Stimulated activated CD8-positive, alpha-beta memory T cell treated with anti-CD3 and anti-CD28 coated beads, Interleukin-7, amount 100 ng/mL, for 24 hours (primary cell): ENCODE results near the gene MSRB2.
"Not testable (repeated sequence)": the region's sequence is repeated elsewhere in the genome, so short reads cannot be mapped to it uniquely, and the experiment has no call there.

ENCODE experiments used
- DNase-seq: peaks from one replicate; pipeline ENCODE4 v3.0.0-alpha.2; 2020; ENCODE audit warnings: low read depth

The MSRB2 gene

DNA sequence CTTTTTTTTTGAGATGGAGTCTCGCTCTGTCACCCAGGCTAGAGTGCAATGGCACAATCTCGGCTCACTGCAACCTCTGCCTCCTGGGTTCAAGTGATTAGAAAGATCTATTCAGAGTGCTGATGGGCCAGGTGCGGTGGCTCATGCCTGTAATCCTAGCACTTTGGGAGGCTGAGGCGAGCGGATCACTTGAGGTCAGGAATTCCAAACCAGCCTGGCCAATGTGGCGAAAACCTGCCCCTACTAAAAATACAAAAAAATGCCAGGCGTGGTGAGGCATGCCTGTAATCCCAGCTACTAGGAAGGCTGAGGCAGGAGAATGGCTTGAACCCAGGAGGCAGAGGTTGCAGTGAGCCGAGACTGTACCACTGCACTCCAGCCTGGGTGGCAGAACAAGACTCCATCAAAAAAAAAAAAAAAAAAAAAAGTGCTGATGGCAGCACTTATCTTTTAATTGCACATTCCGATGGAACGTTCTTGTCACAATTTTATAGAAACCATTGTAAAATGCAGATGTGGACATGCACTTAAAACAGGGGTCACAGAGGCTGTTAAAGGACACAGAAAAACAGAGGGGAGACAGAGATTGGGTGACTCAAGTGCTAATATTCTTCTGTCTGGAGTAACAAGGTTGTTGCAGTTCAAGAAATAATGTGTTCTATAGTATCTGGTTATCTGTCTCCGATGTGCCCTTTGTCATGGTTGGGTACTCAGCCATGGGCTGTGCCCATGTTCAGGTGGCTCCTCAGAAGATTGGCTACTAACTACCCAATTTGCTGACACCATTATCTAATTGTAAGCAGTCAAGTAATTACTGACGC is 25.1 kb upstream of the MSRB2 start:
- DNase-seq: not testable (repeated sequence)

DNA sequence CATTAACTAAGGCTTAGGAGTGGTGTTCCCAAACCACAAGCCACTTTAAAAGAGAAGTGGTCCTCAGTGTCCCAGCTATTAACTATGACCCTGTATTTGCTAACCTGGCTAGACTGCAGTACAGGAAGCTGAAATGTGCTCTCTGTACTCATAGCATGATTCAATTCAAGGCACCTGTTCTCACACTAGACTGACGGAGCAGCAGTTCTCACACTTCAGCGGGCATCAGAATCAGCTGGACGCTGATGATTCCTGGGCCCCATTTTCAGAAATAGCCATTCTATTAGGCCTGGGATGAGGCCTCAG is 24.5 kb upstream of the MSRB2 start:
- no peak for DNase-seq

DNA sequence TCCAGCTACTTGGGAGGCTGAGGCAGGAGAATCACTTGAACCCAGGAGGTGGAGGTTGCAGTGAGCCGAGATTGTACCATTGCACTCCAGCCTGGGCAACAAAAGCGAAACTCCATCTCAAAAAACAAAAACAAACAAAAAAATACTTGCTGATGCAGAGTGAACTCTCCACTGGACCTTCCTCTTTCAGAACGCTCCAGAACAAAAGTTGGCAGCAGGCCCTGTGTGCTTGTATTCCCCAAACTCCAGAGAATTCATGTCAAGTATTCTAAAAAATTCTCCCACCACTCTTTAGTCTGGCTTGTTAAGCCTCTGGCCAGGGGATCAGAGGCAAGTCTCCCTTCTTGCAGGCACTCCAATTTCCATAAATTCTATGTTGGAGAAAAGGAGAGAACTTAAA is 22.8 kb upstream of the MSRB2 start:
- DNase-seq: not testable (repeated sequence)

DNA sequence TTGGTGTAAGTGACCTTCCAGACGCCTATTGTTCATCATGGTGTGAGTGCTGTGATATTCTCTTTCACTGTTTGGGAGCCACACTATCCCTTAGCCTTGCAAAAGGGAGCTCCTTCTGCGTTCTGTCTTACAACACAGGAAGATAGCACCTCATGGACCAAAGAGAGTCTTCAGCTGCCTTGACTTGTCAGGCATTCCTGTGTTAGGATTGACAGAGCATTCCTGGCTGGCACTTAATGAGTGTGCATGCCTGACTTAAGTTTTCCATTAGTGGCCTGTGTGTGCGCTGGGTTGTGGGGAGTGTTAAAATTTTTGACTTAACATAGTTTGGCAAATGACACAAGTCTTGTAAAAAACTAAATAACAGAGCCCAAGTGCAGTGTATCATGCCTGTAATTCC is 21.9 kb upstream of the MSRB2 start:
- no peak for DNase-seq

DNA sequence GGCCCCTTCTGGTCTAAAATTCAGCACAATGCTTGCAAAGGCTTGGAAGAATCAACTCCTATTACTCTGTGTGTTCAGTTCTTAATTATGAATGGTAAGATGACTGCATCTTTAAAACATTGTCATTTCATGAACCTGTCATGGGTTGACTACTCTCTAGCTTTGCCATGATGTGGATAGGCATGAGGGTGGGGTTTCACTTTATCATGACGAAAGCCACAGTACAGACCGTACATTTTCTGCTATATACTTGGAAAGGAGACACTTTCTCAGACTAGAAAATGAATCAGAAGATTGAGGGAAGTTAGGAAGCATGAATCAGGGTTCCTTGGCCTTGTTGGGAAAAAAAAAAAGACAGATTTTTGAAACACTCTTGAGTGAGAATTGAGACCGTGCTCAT is 19.7 kb upstream of the MSRB2 start:
- DNase-seq: no peak

DNA sequence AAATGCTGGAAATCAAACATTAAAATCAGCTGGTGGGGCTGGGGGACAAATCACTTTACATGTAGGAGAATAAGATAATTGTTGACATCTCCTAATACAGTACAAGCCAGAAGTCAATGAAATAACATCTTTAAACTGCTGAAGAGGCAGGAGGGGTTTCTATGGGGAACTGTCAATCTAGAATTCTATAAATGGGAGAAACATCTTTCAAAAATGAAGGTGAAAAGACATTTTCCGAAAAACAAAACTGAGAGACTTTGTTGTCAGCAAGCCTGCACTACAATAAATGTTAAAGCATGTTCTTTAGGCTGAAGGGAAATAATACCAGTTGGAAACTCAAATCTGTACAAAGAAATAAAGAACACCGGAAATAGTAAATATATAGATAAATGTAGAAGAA is 17.3 kb upstream of the MSRB2 start:
- DNase-seq: no peak

DNA sequence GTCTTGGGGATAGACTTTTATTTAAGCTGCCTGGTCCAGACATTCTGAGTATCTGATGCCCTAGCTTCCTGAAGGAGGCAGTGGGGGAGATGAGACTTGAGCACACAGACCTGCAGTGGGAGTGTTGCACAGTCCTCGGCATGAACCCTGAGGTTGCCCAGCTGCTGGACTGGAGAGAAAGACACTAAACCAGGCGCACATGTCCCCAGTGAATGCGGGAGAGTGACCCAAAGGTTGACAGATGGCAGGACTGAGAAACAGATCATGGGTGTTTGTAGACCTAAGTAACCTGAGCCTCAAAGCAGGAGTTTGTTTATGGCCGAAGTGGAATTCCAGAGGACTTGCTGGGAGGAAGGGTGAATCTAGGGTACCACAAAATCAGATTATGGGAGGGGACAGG is 15.7 kb upstream of the MSRB2 start:
- DNase-seq: no peak

DNA sequence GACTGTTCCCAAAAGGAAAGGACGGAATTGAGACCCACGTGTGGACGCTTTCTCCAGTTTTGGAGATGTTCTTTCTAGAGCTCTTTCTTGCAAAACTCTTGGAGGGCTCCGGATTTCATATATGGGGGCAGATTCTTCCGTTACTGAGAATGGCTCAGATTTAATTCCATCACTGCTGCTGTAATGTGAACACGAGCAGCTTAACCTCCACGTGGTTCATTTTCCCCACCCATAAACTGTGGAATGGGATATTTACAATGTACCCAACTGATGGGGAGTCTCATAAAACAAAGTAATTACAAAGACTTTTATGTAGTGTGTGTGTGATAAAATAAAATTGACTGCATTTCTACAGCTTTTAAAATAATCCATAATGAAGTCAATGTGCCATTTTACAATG is 15.1 kb upstream of the MSRB2 start:
- DNase-seq: no peak

DNA sequence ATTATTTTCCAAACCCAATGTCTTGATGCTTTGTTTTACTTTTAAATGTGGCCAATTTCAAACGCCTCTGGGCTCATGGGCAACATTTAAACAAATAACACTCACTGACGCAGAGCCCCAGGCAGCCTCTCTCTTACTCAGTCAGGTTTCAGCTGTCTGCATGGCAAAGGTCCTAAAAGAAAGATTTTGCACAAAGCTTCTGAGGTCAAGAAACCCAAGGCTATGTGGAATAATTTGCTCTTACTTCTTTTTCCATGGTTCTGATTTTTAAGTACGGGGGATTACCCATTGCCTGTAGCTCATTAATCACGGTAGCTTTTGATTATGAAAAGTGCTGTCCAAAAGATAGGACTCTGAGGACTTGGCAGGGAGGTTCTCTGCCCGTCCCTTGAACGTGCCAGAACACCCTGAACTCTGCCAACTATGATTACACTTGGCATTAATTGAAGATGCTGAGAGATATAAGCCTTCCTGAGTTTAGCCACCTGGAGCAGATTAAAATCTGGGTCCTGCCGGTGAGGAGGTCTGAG is 14.1 kb upstream of the MSRB2 start:
- DNase-seq: no peak

DNA sequence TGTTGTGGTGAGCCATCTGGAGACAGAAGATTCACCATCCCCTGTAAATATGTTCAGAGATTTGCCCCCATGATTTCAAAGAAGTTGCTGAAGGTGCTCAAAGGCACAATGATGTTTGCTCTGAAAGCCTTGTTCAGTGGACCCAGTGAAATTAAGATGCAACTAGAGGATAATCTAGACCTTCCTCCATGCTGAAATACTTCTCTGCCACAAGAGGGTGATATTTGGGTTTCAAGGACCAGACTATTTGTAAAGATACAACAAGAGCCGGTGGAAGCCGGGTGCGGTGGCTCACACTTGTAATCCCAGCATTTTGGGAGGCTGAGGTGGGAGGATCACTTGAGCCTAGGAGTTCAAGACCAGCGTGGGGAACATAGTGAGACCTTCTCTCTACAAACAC is 13.5 kb upstream of the MSRB2 start:
- DNase-seq: no peak

DNA sequence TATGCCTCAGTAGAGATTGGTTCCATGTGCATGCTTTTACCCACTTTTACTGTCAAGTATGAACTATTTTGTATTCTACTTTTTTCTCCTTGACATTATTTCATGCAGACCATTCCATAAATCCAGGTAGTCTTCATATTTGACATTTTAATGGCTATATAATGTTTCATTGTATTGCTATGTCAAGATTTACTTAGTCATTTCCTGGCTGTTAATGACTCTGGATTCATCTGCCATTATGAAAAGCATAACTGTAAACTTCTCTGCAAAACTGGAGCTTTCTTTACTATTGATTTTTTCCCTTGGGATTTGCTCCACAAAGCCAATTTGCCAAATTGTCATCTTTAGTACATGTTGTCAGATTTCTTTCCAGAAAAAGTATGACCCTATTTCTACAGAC is 6.8 kb upstream of the MSRB2 start:
- DNase-seq: no peak

DNA sequence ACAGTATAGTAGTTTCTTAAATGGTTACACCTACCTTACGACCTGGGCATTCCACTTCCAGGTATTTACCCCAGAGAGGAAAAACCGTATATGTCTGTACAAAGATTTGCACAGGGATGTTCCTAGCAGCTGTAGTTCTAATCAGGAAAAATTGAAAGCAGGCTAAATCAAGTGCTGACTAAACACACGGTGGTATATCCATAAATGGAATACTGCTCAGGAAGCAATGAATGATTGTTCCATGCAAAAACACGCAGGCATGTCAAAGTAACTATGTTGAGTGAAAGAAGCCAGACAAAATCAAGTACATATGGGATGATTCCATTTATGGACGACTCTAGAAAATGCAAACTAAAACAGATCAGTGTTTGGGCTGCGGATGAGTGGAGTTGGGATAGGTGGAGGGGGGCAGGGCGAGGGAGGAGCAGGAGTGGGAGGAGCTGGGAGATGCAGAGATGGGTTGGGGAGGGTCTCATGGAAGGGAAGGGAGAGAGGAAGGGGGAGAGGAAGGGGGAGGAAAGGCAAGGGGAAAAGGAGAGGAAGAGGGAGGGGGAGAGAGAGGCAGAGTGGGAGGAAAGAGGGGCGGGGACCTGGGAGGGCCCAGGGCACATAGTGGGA is 484 bp upstream of the MSRB2 start:
- DNase-seq: no peak

DNA sequence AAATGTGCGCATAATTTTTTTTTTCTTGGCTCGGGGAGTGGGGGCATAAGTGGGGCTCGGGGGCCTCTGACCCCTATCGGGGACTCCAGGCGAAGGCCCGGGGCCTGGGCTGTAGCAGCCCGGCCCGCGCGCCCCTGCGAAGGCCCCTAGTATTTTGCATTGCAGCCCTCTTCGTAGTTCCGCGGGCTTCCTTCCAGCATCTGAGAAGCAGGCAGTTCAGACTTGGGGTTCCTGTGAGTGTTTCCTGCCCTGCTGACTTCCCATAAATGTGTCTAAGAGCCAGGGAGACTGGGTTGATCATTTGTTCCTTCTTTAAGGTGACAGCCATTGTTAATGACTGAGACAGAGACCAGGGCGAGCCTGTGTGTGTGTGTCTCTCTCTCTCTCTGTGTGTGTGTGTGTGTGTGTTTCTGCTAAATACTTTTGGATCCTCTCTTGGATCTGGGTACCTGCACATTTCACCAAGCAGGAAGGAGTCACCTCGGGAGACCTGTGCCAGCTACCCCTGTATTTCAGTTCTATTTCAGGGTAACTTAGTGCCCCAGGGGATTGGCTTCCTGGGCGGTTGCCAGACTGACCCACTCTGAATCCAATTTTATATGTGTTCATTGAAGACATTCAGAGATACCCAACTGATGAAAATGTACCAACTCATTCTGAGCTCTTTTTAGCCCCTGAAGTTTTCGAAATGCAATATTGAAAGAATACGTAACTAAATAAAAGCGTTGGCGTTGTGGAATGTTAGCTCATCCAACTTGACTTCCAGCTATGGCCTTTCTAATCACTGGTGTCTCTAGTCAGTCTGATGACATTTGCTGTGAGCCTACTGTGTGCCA is 805 bp downstream of the MSRB2 start:
- DNase-seq: no peak

DNA sequence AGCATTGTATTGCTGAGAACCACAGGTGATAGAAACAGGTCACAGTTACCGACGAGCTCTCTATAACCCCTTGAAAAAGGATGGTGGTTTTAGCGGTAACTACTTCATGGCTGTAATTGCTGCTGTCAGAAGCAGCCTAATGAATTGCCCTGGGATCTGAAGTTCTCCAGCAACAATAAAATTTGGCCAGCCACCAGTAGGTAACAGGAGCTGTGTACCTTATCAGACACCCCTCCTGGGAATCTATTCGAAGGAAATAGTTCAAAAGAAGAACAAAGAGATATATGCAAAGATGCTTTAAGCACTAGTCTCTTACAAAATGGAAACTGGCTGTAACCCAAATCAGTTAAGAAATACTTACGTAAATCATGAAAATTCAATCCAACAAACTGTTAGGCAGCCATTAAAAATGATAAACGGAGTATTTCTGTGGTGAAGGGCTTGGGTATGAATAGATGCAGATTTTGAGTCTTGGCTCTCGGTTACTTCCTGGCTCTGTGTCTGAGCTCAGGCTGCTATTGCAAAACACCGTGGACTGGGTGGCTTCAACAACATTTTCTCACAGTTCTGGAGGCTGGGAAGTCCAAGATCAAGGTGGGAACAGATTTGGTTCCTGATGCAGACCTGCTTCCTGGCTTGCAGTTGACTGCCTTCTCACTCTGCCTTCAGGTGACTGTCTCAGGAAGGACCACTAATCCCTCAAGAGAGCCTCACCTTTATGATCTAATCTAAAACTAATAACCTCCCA is 1.6 kb downstream of the MSRB2 start:
- DNase-seq: no peak

DNA sequence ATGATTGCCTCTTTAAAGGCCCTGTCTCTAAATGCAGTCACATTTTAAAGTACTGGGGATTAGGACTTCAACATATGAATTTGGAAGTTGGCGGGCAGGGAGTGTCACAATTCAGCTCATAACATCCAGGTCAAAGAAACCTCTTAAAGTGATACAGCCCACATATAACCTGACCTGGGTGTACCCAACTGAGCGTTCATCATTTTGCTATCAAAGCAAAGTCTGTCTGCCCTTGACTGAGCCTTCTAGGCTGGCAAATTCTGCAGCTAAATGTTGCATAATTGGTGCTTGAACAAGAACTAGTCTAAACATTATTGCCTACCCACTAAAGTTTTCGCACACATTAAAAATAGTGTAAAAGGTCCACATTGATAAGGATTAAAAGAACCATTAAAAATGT is 3.7 kb downstream of the MSRB2 start:
- no peak for DNase-seq

DNA sequence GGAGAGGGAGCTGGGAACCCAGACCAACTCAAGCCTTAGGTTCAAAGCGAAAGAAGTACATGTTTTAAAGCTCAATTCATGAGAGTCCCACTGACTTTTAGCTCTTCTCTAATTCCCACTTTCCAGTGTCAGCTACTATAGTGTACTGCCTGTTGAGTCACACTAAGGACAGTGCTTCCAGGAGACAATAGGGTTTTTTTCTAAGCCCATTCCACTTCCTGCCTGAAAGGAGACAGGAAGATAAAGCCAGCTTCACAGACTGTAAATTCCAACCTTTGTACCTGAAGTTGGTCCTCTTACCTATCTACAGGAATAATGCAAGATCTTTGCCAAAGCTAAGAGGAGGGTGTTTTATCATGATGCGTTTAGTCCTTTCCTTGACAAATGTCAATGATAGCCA is 4.4 kb downstream of the MSRB2 start:
- DNase-seq: no peak

DNA sequence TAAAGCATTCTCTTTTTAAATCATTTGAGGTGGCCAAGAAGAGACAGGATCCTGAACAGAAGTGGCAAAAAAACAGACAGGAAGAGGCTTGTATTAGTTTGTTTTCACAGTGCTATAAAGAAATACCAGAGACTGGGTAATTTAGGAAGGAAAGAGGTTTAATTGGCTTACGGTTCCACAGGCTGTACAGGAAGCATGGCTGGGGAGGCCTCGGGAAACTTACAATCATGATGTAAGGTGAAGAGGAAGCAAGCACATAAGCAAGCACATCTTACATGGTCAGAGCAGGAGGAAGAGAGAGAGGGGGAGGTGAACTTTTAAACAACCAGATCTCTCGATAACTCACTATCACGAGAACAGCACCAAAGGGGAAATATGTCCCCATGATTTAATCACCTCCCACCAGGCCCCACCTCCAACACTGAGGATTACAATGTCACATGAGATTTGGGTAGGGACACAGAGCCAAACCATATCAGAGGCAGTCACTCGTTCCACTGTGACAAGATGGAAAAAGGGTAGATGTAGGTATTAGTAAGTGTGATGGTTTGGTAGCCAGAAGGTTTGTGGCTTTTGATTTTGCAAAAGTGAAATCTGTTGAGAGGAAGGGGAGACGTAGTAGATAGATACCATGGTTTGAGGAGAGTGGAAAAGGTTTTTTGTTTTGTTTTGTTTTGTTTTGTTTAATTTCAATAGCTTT is 5.1 kb downstream of the MSRB2 start:
- no peak for DNase-seq

DNA sequence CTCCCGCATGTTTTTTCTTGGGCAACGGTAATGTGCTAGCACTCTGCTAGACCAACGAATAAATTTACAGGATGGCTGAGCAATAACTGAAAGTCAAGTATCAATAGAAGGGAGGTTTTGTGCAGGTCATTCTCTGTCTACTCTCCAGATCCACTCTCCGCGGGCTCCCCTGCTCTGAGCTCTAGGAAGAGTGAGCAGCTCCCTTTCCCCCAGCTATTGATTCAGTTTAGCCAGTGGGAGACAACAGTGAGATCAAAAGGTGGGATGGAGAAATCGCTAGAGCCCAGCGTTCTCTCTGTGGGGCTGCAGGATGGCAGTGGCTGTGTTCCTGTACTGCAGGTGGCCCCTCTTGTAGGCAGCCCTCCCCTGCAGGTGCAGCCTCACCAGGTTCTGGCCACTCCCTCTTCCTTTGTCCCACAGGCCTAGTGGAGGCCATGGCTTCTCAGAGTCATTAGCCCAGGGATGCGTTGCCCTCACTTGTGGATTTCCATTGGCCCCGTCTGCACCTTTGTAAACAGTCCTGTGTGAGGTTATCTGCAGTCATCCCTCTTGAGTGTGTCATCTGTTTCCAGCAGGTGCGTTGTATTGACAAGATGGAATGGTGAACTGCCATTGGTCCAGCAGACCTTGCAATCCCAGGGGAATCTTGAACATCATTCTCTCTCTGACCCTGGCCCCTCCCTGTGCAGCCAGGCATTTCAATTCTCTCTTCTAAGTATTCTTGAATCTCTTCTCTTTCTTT is 11.1 kb downstream of the MSRB2 start:
- DNase-seq: no peak

DNA sequence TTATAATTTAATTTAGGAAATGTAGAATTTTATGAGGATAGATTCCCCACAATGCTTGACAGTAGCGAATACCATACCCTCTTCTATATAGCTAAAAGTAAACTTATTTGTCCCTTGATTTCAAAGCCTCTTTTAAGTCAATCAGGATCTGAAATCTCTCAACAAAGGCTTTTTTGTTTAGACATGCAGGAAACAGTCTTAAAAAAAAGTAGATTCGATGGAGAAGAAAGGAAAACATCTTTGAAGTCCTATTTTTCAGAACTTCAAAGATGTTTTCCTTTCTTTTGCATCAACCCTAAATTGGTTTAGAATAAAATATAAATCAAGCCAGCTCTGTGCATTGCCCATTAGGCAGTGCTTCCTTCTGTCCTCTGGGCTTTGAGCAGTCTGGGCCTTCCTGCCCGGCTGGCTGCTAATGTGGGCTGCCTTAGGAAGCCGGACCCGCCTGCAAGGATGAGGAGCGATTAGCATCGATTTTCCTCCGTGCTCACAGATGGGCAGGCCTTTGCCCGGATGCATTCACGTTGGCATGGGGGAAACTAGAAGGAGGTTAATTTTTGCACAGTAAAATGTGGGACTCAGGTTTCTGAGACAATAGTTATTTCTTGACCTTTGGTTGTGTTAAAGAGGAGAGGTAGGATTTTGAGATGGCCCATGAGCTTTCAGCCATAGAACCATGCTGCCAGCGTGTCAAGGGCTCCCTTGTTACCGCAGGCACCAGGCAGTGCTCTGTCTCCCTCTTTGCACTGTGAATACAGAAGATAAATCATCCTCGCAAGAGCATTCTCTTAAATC is 15.5 kb downstream of the MSRB2 start:
- no peak for DNase-seq
